Measurements from ENCODE around the gene CSRP1. TPM values are rescaled to one million over a fixed set of nuclear protein-coding genes. Genes with fewer than 3 reads are reported as not detected.

Gene CSRP1
- total RNA-seq, 2 donors from 2014 or later, result 186 to 376 TPM

DNA sequence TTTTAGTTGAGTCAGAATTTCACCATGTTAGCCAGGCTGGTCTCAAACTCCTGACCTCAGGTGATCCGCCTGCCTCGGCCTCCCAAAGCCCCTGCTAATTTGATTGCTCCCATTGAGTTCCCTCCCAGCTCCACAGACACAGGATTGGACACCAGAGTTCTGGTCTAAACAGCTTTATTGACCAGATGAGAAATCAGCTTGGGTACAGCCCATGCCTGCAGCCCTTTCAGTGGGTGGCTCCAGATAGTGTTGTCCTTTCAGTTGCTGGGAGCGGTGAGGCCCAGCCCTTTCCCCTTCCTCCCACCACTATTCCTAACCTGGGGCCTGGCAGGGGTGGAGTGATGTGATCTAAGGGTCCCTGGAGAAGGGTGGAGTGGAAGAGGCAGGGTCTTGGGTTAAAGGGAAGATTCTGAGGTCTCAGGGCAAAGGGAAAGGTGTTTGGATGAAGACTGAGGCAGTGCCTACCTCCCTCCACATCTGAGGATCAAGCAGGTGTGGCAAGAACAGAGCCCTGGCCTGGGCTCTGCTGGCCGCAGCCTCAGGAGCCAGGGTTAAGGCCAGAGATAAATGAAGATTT, 23.5 kb downstream of the CSRP1 start:
- Histone ChIP-seq H3K4me3 (no peak overlapping the region), H3K36me3 (peaks cover 12% of the 10 kb centered on the region), H3K27ac (no peak overlapping the region), H3K27me3 (no peaks in the 10 kb centered on the region), H3K9me3 (no peaks in the 10 kb centered on the region), H3K4me1 (peaks cover 16% of the 10 kb centered on the region), H3K9ac (ENCODE audit: low read depth in 2 of 2, low read length in 2 of 2) (no peak overlapping the region)
- intact Hi-C loops (cut with DNase I), result no loop called here
- TF ChIP-seq, protein P1, sequence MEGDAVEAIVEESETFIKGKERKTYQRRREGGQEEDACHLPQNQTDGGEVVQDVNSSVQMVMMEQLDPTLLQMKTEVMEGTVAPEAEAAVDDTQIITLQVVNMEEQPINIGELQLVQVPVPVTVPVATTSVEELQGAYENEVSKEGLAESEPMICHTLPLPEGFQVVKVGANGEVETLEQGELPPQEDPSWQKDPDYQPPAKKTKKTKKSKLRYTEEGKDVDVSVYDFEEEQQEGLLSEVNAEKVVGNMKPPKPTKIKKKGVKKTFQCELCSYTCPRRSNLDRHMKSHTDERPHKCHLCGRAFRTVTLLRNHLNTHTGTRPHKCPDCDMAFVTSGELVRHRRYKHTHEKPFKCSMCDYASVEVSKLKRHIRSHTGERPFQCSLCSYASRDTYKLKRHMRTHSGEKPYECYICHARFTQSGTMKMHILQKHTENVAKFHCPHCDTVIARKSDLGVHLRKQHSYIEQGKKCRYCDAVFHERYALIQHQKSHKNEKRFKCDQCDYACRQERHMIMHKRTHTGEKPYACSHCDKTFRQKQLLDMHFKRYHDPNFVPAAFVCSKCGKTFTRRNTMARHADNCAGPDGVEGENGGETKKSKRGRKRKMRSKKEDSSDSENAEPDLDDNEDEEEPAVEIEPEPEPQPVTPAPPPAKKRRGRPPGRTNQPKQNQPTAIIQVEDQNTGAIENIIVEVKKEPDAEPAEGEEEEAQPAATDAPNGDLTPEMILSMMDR (IDR thresholded peaks at IDR 0.05), result no peak
- DNase-seq, result no peak

DNA sequence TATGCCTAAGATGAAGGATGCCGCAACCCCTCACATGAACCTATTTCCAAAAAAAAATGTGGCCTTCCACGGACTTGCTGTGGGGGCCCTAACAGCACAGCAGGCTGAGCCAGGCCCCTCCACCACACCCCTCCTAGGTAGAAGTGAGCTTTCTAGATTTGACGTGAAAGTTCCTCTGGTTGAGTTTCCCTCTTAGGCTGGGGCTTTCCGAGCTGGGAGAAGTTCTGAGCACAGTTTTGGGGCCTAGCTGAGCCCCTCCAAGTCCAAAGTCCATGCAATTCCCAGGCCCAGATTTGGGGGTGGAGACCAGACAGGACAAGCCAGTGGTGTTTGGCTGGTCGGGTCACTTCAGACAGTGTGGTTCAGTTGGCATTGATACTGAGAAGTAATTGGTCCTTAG, 24.2 kb downstream of the CSRP1 start:
- H3K9me3 ChIP-seq, result no peaks in the 10 kb centered on the region
- TF ChIP-seq, protein P1 (IDR thresholded peaks at IDR 0.05), result no peak
- peaks cover 12% of the 10 kb centered on the region for H3K36me3 ChIP-seq
- no peak for DNase-seq
- no peak overlapping the region for H3K4me3 ChIP-seq
- no peaks in the 10 kb centered on the region for H3K27me3 ChIP-seq
- H3K9ac ChIP-seq (ENCODE audit: low read depth in 2 of 2, low read length in 2 of 2), result peak overlapping the region; percentile 47 to 51
- peaks cover 16% of the 10 kb centered on the region for H3K4me1 ChIP-seq
- no peak overlapping the region for H3K27ac ChIP-seq
- intact Hi-C loops (cut with DNase I), result loop anchor here (1.0 kb wide), 1 partner anchor 30 kb away; no protein-coding TSS in a partner anchor

DNA sequence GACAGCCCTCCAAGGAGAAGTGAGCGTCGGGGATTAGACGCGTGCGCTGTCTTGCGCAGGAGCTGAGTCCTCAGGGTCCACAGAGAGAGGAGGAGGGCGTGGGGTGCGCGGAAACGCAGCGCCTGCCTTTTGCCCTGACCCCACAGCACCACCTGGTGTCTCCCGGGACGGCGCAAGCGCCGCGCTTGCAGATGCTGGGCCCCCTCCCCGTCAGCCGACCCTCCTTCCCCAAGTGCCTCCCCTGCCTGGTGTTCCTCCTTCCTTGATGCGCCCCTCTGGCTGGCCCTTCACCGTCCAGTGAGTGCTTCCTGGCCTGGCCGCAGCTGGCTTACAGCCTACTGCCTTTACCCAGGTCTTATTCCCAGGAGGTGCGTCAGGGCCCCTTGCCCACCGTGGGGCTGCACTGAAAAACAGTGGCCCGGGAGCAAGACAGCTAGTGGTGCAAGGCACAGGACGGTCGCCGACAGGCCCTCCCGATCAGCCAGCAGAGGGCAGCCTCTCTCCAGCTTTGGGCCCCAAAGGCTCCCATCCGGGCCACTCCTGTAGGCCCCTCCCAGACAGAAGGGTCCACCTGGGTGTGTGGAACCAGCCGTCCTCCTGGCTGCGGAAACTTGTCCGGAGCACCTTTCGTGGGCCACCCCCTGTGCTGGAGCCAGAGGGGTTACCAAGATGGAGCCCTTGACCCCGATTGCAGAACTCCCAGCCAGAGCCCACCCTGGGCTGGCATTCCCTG, 25.0 kb downstream of the CSRP1 start:
- peak overlapping the region; percentile 51 to 54 for H3K9ac ChIP-seq (ENCODE audit: low read depth in 2 of 2, low read length in 2 of 2)
- H3K36me3 ChIP-seq, result peaks cover 8% of the 10 kb centered on the region
- peak overlapping the region; percentile 72 for H3K27ac ChIP-seq
- peaks cover 16% of the 10 kb centered on the region for H3K4me1 ChIP-seq
- peak; percentile 90 for DNase-seq
- TF ChIP-seq, protein P1 (IDR thresholded peaks at IDR 0.05), result peak; percentile 95
- intact Hi-C loops (cut with DNase I), result loop anchor here (1.0 to 2.0 kb wide), 2 partner anchors 30 to 33 kb away; no protein-coding TSS in a partner anchor
- H3K4me3 ChIP-seq, result peak overlapping the region; percentile 28
- H3K9me3 ChIP-seq, result no peaks in the 10 kb centered on the region
- H3K27me3 ChIP-seq, result no peaks in the 10 kb centered on the region

DNA sequence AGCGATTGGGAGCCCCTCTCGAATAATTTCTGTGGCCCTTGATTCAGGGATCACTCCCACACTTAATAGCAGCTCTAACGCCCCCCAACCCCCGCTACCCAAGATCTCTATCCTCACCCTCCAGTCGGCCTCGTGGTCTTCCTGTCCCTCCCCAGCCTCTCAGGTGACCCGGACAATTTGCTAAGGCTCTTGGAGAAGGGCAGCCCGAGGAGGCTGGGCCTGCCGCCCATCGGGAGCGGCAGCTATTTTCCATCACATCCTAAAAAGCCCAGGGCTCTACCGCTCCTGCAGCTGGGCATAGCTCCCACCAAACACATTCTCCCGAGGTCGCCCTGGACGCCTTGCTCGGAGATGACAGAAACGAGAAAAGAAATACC, 25.9 kb downstream of the CSRP1 start:
- Histone ChIP-seq H3K36me3 (peaks cover 8% of the 10 kb centered on the region), H3K4me1 (peaks cover 16% of the 10 kb centered on the region), H3K4me3 (peak overlapping the region; percentile 28), H3K27ac (peak overlapping the region; percentile 72), H3K9ac (ENCODE audit: low read depth in 2 of 2, low read length in 2 of 2) (peak overlapping the region; percentile 57 to 72), H3K27me3 (no peaks in the 10 kb centered on the region), H3K9me3 (no peaks in the 10 kb centered on the region)
- no peak for DNase-seq
- intact Hi-C loops (cut with DNase I), result loop anchor here (2.0 kb wide), 1 partner anchor 32 kb away; no protein-coding TSS in a partner anchor
- TF ChIP-seq, protein P1 (IDR thresholded peaks at IDR 0.05), result no peak

DNA sequence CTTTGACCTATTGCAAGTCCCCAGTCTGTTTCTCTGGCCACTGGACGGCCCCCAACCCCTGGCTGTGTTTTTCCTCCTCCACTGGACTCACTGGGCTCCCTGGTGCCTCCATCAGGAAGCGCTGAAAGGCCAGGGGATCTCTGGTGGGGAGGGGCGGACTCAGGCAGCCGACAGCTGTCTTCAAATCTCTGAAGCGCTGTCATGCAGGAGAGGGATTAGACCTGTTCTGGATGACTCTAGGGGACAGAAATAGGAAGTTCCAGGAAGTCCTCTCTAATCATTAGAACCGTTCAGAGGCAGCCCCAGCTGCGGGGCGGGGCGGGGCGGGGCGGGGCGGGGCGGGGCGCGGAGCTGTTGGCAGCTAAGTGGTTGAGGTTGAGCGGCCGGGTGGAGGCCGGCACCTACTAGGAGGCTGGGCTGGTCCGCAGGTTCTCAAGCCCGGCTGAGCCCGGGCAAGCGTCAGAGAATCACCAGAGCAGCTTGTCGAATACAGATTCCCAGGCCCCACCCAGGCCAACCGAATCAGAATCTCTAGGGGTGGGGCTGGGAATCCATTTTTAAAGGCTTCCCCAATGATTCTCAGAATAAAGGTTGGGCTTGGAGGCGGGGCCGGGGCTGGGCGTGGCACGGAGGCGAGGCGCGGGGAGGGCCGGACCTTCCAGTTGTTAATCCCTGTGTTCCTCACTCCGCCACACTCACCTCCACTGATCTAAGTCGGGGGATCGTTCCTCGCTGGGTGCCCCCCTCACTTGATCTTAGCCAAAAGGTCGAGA, 26.5 kb downstream of the CSRP1 start:
- intact Hi-C loops (cut with DNase I), result loop anchor here (2.0 kb wide), 1 partner anchor 32 kb away; no protein-coding TSS in a partner anchor

More for the DNA sequence above, 26.5 kb downstream of the CSRP1 start:
- DNase-seq, result peak; percentile 95
- Histone ChIP-seq H3K36me3 (peaks cover 6% of the 10 kb centered on the region), H3K9me3 (no peaks in the 10 kb centered on the region), H3K27me3 (no peaks in the 10 kb centered on the region), H3K9ac (ENCODE audit: low read depth in 2 of 2, low read length in 2 of 2) (peak overlapping the region; percentile 57 to 72), H3K4me1 (peaks cover 16% of the 10 kb centered on the region), H3K27ac (peak overlapping the region; percentile 72), H3K4me3 (peak overlapping the region; percentile 28)
- TF ChIP-seq, protein P1 (IDR thresholded peaks at IDR 0.05), result no peak
